Activated effector memory CD4-positive, alpha-beta T cell treated with Interleukin-2 at 50 U/mL for 16 hours (primary cell): ENCODE data around the gene ZCCHC17.
"Not testable (repeated sequence)": the region's sequence is repeated elsewhere in the genome, so short reads cannot be mapped to it uniquely, and the experiment has no call there.

Source experiments
- DNase-seq: peaks from one replicate; pipeline ENCODE4 v3.0.0-alpha.2; 2020

ZCCHC17 gene

GRCh38 chr1:31372051-31372450, 75.2 kb downstream of the ZCCHC17 start:
- DNase-seq = no peak

- no peak for DNase-seq
Observed at GRCh38 chr1:31372751-31373055, 75.9 kb downstream of the ZCCHC17 start.

GRCh38 chr1:31373056-31373896, 76.4 kb downstream of the ZCCHC17 start, which contains the start of gene FABP3:
FABP3 (minus strand) TSS chr1:31373076; CDS start chr1:31373014, 62 bp downstream.
- no peak for DNase-seq

GRCh38 chr1:31373897-31374486, 77.2 kb downstream of the ZCCHC17 start:
- no peak for DNase-seq

- DNase-seq = no peak
Observed at GRCh38 chr1:31374511-31375196, 77.8 kb downstream of the ZCCHC17 start.

DNA sequence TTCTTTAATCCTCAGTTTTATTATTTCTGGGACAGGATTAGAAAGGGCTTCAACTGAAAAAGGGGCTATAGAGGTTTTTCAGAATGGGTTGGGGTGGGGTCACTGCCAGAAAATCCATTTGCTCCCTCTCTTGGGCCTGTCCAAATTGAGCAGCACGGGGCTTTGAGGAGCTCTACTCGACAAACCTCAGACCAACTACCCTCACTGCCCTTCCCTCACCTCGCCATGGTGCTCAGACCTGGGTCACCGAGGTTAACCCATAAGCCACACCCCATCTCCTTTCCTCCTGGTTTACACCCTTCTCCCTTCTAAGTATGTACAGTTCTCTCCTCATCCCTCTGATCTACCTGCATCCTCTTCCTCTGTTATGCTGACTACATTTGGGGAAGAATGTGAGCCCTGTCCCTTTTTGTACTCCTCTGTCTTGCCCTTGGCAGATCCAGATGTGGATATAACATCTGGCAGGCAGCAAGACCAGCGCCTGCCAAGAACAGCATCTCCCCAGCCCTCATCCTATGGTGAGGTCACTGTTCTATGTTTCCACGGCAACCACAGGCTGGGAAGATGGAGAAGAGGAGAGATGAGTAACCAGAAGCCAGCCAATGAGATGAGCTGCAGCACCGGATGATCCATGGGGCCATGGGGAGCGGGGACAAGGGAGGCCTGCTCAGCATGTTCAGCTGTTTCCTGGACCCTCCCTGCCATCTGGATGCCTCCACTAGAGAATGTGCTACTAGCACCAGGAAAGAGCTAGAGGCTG, 79.7 kb downstream of the ZCCHC17 start:
- no peak for DNase-seq

DNA sequence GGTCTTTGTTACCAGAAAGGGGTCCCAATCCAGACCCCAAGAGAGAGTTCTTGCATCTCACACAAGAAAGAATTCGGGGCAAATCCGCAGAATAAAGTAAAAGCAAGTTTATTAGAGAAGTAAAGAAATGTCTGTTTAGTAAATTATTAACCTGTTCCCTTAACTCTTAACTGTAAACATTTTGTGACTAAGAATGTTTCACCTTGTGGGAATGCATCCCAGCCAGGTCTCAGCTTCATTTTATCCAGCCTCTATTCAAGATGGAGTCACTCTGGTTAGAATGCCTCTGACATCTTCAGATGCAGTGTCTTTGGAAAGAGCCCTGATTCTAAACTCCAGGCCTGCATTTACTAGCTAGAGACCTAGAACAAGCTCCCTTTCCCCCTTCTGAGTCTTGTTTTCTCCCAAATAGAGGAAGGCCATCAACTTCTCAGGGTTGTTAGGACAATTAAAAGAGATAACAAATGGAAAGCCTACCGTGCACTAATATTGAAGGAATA, 80.6 kb downstream of the ZCCHC17 start:
- DNase-seq = no peak

DNA sequence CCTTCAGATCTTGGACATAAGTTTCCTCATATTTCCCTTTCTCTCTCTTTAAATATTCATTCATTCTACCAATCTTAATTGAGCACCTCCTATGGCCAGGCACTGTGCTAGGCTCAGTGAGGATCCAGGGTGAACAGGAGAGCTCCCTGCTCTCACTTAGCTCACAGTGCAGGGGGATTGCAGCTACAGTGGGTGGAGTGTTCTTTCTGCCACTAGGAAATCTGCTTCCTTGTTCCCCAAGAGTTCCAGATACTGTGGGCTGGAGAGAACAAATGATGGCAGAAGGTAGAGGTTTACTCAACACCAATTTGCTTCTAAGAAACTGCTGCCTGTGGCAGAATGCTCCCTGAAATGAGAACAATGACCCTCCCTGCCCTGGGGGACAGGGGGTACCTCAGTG, 81.2 kb downstream of the ZCCHC17 start:
- DNase-seq = no peak

DNA sequence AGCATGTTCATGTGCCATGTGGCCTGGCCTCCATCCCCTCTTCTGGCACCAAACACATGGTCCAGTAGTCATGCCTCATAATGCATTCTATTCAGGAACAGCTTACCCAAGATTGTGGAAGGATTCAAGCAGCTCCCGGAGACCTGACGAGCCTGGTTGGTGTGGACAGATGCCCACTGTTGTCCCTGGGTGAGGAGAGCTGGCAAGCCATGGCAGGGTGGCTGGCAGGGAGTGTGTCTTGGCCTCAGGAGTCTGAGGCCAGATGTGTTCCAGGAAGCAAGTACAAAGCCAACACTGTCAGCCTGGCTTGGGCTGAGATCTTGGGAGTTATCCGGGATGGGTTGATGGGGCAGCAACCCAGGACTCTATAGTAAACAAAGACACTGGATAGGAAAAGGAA, 83.3 kb downstream of the ZCCHC17 start:
- DNase-seq = no peak

DNA sequence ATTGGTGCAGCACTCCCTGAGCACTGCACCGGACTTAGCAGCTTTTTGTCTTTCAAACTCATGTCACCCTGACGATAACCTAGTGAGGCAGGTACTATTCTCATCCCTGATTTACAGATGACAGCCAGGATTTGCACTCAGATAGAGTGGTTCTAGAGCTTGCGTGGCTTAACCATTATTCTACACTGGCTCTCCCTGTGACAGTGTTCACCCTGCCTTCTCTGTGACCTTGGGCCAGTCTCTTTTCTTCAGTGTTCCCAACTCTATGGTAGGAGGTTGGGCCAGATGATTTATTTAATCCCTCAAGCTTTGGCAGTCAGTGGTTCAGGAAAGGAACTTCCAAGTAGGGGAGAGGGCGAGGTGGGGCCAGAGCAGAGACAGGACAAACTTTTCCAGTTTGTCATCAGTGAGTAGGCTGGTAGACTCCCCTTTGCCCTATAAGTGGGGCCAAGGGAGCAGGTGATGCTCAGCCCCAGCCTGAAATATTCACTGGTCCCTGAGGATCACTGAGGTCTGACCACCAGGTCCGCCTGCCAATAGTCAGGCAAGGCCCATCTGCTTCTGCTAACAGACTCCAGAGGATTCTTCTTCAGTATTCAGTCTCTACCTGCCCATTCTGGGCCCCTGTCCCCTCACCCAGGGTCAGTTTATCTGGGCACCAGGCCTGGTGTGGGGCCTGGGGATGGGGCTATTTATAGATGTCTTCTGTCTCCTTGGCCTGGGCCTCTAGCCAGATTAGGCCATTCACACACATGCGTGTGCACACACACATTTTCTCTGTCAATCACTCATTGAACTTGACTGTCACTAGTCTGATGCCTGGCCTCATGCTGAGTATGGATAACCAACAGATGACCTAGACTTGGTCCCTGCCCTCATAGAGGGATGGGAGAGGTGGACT, 84.8 kb downstream of the ZCCHC17 start:
- DNase-seq = no peak

- no peak for DNase-seq
Observed at GRCh38 chr1:31382379-31382989, 85.7 kb downstream of the ZCCHC17 start.

DNA sequence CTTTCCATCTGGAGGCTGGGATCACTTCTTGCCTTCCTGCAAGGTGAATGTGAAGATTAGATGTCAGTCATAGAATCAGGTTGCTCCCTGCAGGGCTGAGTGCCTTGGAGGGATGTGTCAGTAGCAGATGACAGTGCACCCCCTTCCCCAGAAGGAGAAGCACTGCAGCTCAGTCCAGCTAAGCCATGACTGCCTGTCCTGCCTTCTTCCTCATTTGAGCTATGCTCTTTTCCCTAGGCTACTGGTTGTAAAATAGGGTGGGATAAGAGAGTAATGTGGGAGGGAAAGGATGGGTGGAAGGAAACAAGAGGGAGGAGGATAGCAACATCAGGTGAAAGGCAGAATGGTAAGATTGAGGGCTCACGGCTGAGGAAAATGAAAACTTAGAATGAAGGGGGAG, 87.1 kb downstream of the ZCCHC17 start:
- no peak for DNase-seq

DNA sequence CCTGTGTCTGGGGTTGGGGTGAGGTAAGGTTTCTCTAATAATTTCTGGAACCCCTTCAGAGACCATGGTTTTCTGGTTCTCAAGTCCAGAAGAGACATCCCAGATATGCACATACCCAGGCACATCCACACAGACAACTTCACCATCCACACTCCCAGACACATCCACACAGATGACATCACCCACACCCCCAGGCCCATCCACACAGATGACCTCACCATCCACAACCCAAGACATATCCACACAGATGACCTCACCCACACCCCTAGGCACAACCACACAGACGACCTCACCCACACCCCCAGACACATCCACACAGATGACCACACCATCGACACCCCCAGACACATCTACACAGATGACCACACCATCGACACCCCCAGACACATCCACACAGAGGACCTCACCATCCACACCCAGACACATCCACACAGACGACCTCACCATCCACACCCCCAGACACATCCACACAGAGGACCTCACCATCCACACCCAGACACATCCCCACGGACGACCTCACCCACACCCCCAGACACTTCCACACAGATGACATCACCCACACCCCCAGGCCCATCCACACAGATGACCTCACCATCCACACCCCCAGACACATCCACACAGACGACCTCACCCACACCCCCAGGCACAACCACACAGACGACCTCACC, 89.9 kb downstream of the ZCCHC17 start:
- DNase-seq = not testable (repeated sequence)

DNA sequence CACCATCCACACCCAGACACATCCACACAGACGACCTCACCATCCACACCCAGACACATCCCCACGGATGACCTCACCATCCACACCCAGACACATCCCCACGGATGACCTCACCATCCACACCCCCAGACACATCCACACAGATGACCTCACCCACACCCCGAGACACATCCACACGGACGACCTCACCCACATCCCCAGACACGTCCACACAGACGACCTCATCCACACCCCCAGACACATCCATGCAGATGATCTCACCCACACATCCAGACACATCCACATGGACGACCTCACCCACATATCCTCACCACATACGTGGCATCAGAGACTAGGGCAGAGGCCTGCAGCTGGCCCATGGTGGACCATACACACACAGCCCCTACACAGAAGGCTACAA, 90.8 kb downstream of the ZCCHC17 start:
- DNase-seq = no peak

- no peak for DNase-seq
Observed at GRCh38 chr1:31389616-31390015, 92.8 kb downstream of the ZCCHC17 start.

- DNase-seq = no peak
Observed at GRCh38 chr1:31390071-31390470, 93.2 kb downstream of the ZCCHC17 start.

DNA sequence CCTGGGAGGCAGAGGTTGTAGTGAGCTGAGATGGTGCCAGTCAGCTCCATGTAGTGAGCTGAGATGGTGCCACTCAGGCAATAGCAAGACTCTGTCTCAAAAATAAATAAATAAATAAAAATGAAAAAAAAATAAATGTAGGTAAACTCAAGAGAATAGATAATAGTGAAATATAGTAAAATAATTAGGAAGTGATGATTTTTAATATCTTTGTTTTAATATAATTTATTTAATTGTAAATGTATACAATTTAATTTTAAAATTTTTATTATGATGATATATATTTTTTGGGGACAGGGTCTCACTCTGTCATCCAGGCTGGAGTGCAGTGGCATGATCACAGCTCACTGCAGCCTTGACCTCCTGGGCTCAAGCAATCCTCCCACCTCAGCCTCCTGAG, 96.6 kb downstream of the ZCCHC17 start:
- DNase-seq = no peak

GRCh38 chr1:31394584-31395193, 97.9 kb downstream of the ZCCHC17 start:
- peak; percentile 59 for DNase-seq

GRCh38 chr1:31396633-31397351, 100.0 kb downstream of the ZCCHC17 start:
- DNase-seq = no peak
